ENCODE results near the gene DHH. TPM values are rescaled to one million over a fixed set of nuclear protein-coding genes. Genes with fewer than 3 reads are reported as not detected.

DHH gene
- total RNA-seq, 2 experiments from 2014 or later = not detected

- Mint-ChIP-seq H3K36me3 (ENCODE audit: low read depth) (peaks cover 25% of the 10 kb centered on the region), H3K27me3 (no peaks in the 10 kb centered on the region), H3K27ac (peak overlapping the region; percentile 90), H3K4me1 (peaks cover 53% of the 10 kb centered on the region), H3K9me3 (ENCODE audit: low read depth) (no peaks in the 10 kb centered on the region), H3K4me3 (peak overlapping the region; percentile 98)
- intact Hi-C loops (cut with DNase I, micrococcal nuclease) = loop anchor here (1.0 to 5.0 kb wide), 10 partner anchors 10 to 263 kb away; partner anchors contain the start of genes PRKAG1 (in 2 of the 2), DDX23 (in 1 of the 2), RHEBL1 (in 1 of the 2) and TROAP (in 1 of the 2)
- ChIA-PET POLR2A (interaction anchor here (0.5 to 2.0 kb wide), 4 partner anchors 10 to 72 kb away, joined by 3 to 8 read pairs (median 4); partner anchors contain the start of genes RHEBL1 and TUBA1B), CTCF (interaction anchor here (0.6 to 2.9 kb wide), 6 partner anchors 10 to 63 kb away, joined by 3 to 21 read pairs (median 4); partner anchors contain the start of gene RHEBL1)
- DNase-seq (peak; percentile 57), ATAC-seq (no peak)
Measured at GRCh38 chr12:49059299-49060171, 35.1 kb downstream of the DHH start.

DNA sequence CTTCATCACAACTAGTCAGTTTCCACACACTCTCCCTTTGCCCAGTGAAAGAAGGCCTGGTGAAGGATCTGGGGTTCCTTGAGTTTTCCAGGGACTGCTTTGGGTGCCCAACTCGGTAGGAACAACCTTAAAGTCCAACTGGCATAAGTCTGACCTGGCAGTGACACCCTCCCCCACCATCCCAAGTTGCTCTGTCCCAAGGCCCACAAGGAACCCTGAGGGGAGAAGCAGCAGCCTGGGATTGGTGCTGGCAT, 35.6 kb downstream of the DHH start:
- Mint-ChIP-seq H3K27ac (peak overlapping the region; percentile 90), H3K27me3 (no peaks in the 10 kb centered on the region), H3K4me3 (peak overlapping the region; percentile 98), H3K36me3 (ENCODE audit: low read depth) (peaks cover 24% of the 10 kb centered on the region), H3K9me3 (ENCODE audit: low read depth) (no peaks in the 10 kb centered on the region), H3K4me1 (peaks cover 52% of the 10 kb centered on the region)
- intact Hi-C loops (cut with DNase I, micrococcal nuclease) = loop anchor here in 1 of 2 experiments (5.0 kb wide), 1 partner anchor 42 kb away; the partner anchor contains the start of gene PRKAG1
- no peak for ATAC-seq
- no peak for DNase-seq
- POLR2A ChIA-PET = interaction anchor here (0.5 to 2.0 kb wide), 5 partner anchors 11 to 72 kb away, joined by 3 to 8 read pairs (median 4); partner anchors contain the start of genes RHEBL1 and TUBA1B
- CTCF ChIA-PET = interaction anchor here (0.6 to 2.9 kb wide), 7 partner anchors 11 to 62 kb away, joined by 3 to 21 read pairs (median 5); partner anchors contain the start of gene RHEBL1

DNA sequence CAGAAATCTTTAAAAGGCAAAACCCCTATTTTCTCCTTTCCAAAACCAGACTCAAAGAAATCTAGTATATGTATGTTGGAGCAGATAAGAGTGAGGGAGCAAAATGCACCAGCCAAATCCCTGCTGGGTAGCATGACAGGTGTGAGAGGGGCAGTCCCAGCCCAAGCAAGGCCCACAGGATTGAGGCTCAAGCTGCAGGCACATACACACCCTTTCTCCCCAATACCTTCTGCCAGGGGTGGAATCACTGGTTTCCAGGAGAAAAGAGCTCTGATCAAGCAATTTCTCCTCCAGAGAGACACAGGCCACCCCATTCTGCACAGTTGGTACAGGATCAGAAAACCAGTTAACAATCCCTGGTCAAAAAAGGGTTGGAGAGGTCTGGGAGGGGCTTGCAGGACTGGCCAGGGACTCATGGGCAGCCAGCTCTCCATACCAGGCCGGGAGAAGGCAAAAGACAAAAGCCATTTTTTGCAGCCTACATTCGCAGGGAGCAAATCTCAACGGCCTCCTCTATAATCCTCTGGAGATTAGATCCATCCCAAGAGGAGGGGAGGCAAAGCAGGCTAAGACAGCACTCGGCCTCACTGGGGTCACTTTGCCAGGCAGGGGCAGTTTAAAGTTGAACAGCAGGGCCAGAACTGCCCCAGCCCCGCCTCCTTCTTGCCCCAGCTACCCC, 36.1 kb downstream of the DHH start:
- ATAC-seq (no peak), DNase-seq (peak; percentile 18)
- H3K27me3 Mint-ChIP-seq = no peaks in the 10 kb centered on the region
- intact Hi-C loops (cut with DNase I, micrococcal nuclease) = loop anchor here in 1 of 2 experiments (5.0 kb wide), 1 partner anchor 41 kb away; the partner anchor contains the start of gene PRKAG1
- H3K4me3 Mint-ChIP-seq = peak overlapping the region; percentile 98
- CTCF ChIA-PET = interaction anchor here (0.7 to 2.9 kb wide), 10 partner anchors 10 to 235 kb away, joined by 3 to 21 read pairs (median 4); partner anchors contain the start of gene RHEBL1
- H3K4me1 Mint-ChIP-seq = peaks cover 50% of the 10 kb centered on the region
- H3K36me3 Mint-ChIP-seq (ENCODE audit: low read depth) = peaks cover 24% of the 10 kb centered on the region
- POLR2A ChIA-PET = interaction anchor here (0.5 to 2.0 kb wide), 4 partner anchors 11 to 73 kb away, joined by 3 to 8 read pairs (median 4); partner anchors contain the start of genes RHEBL1 and TUBA1B
- H3K9me3 Mint-ChIP-seq (ENCODE audit: low read depth) = no peaks in the 10 kb centered on the region
- H3K27ac Mint-ChIP-seq = peak overlapping the region; percentile 90

DNA sequence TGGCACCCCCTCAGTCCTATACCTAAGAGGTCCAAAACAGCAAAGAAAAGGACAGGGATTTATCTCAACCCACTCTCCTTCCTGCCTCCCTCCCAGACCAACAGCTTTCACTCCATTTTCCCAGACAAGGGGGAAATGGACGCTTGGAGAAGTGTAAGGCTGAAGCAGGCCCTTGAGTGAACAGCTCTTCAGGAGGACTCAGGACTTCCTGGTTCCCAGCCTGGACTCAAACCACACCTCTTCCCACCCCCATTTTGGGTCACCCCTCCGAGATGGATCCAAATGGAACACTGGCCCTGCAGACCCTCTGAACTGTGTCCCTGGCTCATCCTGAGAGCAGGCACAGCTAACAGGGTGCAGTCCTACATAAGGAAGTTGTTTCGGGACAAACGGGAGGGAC, 36.7 kb downstream of the DHH start:
- intact Hi-C loops (cut with DNase I, micrococcal nuclease) = loop anchor here in 1 of 2 experiments (5.0 kb wide), 1 partner anchor 41 kb away; the partner anchor contains the start of gene PRKAG1

DNA sequence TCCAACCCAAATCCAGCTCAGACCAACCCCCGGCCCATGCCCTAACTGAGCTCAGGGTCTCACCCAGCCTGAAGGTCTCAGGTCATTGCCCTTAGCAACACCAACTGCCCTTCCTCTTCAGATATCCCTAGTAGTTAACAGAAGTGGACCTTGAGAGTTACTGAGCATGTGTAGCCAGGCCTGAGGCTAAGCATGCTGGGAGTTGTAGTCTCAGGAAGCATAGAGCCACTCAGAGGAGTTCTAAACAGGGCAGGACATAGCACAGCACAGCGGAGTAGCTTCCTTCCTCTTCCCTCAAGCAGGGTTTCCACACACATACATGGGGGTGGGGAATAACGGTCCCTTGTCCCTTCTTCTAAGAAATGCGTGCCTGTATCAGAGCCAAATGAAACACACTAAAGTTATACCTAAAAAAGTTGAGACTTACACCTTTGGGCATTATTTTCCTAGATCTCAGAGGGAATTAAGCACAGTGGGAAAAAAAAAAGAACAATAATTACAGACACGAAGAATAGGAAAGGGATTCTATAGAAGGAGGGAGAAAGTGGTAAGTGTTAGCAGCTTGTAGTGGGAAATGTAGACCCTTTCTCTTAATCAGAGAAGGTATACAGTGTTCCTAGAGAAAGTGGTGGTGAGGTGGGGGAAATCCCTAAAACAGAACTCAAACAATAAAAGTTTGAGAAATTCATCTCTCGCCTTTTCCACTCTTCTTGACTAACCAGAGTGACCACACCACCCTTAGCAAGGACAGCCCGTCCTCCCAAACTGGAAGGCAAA, 38.4 kb downstream of the DHH start:
- H3K9me3 Mint-ChIP-seq (ENCODE audit: low read depth) = no peaks in the 10 kb centered on the region
- ATAC-seq (peak; percentile 81), DNase-seq (peak; percentile 72)
- H3K36me3 Mint-ChIP-seq (ENCODE audit: low read depth) = peaks cover 45% of the 10 kb centered on the region
- intact Hi-C loops (cut with DNase I, micrococcal nuclease) = loop anchor here (1.0 to 5.0 kb wide), 2 partner anchors 39 to 100 kb away; partner anchors contain the start of gene PRKAG1 (in 1 of the 2)
- H3K27me3 Mint-ChIP-seq = no peaks in the 10 kb centered on the region
- peak overlapping the region; percentile 98 for H3K4me3 Mint-ChIP-seq
- H3K4me1 Mint-ChIP-seq = peaks cover 44% of the 10 kb centered on the region
- ChIA-PET CTCF (interaction anchor here (0.5 to 2.2 kb wide), 15 partner anchors 8 to 120 kb away, joined by 3 to 14 read pairs (median 4); partner anchors contain the start of gene RHEBL1), POLR2A (interaction anchor here (0.5 to 1.4 kb wide), 3 partner anchors 13 to 75 kb away, joined by 3 read pairs; partner anchors contain the start of gene TUBA1B)
- peak overlapping the region; percentile 90 for H3K27ac Mint-ChIP-seq

More for the DNA sequence above, 36.7 kb downstream of the DHH start:
- Mint-ChIP-seq H3K27me3 (no peaks in the 10 kb centered on the region), H3K4me3 (peak overlapping the region; percentile 98), H3K9me3 (ENCODE audit: low read depth) (no peaks in the 10 kb centered on the region), H3K27ac (peak overlapping the region; percentile 90), H3K4me1 (peaks cover 50% of the 10 kb centered on the region), H3K36me3 (ENCODE audit: low read depth) (peaks cover 30% of the 10 kb centered on the region)
- ChIA-PET CTCF (interaction anchor here (0.6 to 2.9 kb wide), 9 partner anchors 12 to 263 kb away, joined by 3 to 21 read pairs (median 4); partner anchors contain the start of gene RHEBL1), POLR2A (interaction anchor here (1.6 to 2.0 kb wide), 2 partner anchors 12 to 69 kb away, joined by 4 to 8 read pairs; partner anchors contain the start of gene RHEBL1)
- ATAC-seq (no peak), DNase-seq (no peak)

- intact Hi-C loops (cut with DNase I, micrococcal nuclease) = loop anchor here in 1 of 2 experiments (5.0 kb wide), 1 partner anchor 38 kb away; the partner anchor contains the start of gene PRKAG1
- peaks cover 48% of the 10 kb centered on the region for H3K36me3 Mint-ChIP-seq (ENCODE audit: low read depth)
- ChIA-PET CTCF (interaction anchor here (0.8 to 2.2 kb wide), 8 partner anchors 9 to 67 kb away, joined by 3 to 14 read pairs (median 4); partner anchors contain the start of gene RHEBL1), POLR2A (no interaction called here)
- peaks cover 42% of the 10 kb centered on the region for H3K4me1 Mint-ChIP-seq
- no peaks in the 10 kb centered on the region for H3K9me3 Mint-ChIP-seq (ENCODE audit: low read depth)
- no peak for ATAC-seq
- H3K27ac Mint-ChIP-seq = no peak overlapping the region
- no peak for DNase-seq
- H3K4me3 Mint-ChIP-seq = no peak overlapping the region
- no peaks in the 10 kb centered on the region for H3K27me3 Mint-ChIP-seq
Measured at GRCh38 chr12:49055092-49055491, 39.5 kb downstream of the DHH start.

DNA sequence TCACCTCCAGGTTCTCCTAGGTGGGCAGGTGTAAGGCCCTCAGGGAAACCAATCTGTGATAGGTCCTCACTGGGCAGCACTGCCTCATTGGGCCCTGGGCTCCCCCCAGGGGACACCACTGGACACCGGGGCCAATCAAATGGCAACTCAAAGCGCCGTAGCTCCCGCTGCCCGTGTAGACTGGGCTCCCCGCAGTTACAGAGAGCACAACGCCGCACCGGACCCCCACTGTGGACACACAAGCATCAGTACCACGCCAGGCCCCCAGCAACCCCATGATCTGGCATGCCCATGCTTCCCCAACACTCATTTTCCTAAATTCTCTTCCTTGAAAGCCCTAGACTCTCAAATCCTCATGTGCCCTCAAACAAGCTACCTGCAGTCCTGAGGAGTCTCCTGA, 40.1 kb downstream of the DHH start:
- DNase-seq (no peak), ATAC-seq (no peak)
- Mint-ChIP-seq H3K27ac (no peak overlapping the region), H3K4me1 (peaks cover 42% of the 10 kb centered on the region), H3K9me3 (ENCODE audit: low read depth) (no peaks in the 10 kb centered on the region), H3K36me3 (ENCODE audit: low read depth) (peaks cover 47% of the 10 kb centered on the region), H3K4me3 (no peak overlapping the region), H3K27me3 (no peaks in the 10 kb centered on the region)
- ChIA-PET POLR2A (no interaction called here), CTCF (interaction anchor here (0.8 to 2.2 kb wide), 5 partner anchors 10 to 67 kb away, joined by 3 to 14 read pairs (median 4); partner anchors contain the start of gene RHEBL1)
- intact Hi-C loops (cut with DNase I, micrococcal nuclease) = no loop called here

DNA sequence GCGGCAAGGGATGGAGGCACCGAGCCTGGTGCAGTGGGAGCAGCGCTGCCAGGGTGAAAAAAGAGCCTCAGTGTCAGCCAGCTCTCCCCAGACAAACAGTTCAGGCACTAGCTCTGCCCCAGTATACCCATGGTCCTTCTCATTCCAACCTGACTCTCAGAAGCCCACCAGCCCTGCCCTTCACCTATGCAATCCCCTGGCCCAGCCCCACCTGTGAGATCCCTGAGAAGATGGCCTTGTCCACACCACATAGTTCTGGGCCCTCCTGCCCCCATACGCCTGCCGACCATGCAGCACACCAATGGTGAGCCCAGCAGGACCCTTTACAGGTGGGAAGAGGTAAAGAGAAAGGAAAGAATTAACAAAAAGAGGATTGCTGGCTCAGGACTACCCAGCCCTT, 40.5 kb downstream of the DHH start:
- CTCF ChIA-PET = interaction anchor here (1.0 to 1.9 kb wide), 2 partner anchors 10 to 34 kb away, joined by 3 to 9 read pairs; no protein-coding TSS in a partner anchor
- H3K36me3 Mint-ChIP-seq (ENCODE audit: low read depth) = peaks cover 45% of the 10 kb centered on the region
- intact Hi-C loops (cut with DNase I, micrococcal nuclease) = no loop called here
- H3K27me3 Mint-ChIP-seq = no peaks in the 10 kb centered on the region
- DNase-seq (no peak), ATAC-seq (no peak)
- H3K4me1 Mint-ChIP-seq = peaks cover 42% of the 10 kb centered on the region
- no peak overlapping the region for H3K27ac Mint-ChIP-seq
- POLR2A ChIA-PET = no interaction called here
- no peak overlapping the region for H3K4me3 Mint-ChIP-seq
- H3K9me3 Mint-ChIP-seq (ENCODE audit: low read depth) = no peaks in the 10 kb centered on the region

- POLR2A ChIA-PET = no interaction called here
- CTCF ChIA-PET = interaction anchor here (0.7 kb wide), 1 partner anchor 192 kb away, joined by 3 read pairs; no protein-coding TSS in a partner anchor
Measured at GRCh38 chr12:49052451-49053208, 42.0 kb downstream of the DHH start.

More at GRCh38 chr12:49052451-49053208, 42.0 kb downstream of the DHH start:
- ATAC-seq (no peak), DNase-seq (no peak)
- Mint-ChIP-seq H3K4me1 (peaks cover 30% of the 10 kb centered on the region), H3K27me3 (no peaks in the 10 kb centered on the region), H3K36me3 (ENCODE audit: low read depth) (peaks cover 49% of the 10 kb centered on the region), H3K27ac (no peak overlapping the region), H3K9me3 (ENCODE audit: low read depth) (no peaks in the 10 kb centered on the region), H3K4me3 (no peak overlapping the region)
- intact Hi-C loops (cut with DNase I, micrococcal nuclease) = no loop called here

Data from activated CD4-positive, alpha-beta T cell treated with anti-CD3 and anti-CD28 coated beads for 36 hours (primary cell).